ENCODE measurements around the gene PODXL.
"Not testable (repeated sequence)": the region's sequence is repeated elsewhere in the genome, so short reads cannot be mapped to it uniquely, and the experiment has no call there.

The PODXL gene

GRCh38 chr7:131489881-131490280 is 66.5 kb downstream of the PODXL start:
- no peak for DNase-seq (ENCODE audit: low spot score)

DNA sequence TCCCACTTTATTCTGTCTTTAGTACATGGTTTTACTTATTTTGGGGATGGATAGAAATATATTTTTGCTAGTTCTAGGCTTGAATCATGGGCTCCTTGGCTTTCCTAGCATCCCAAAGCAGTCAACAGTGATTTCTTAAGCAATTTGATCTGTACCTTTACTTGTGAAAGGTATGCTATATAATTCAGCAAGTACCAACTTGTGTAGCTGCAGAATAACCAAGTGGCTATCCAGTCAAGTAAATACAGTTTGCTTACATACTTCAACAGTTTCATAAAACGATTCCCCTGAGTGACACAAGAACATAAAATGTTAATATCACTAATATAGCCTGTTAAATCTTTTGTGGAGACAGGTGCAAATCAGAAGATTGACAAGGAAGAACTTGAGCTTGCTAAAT is 67.2 kb downstream of the PODXL start:
- no peak for DNase-seq (ENCODE audit: low spot score)

- DNase-seq (ENCODE audit: low spot score): no peak
Observed at GRCh38 chr7:131488361-131488760, 68.1 kb downstream of the PODXL start.

GRCh38 chr7:131487217-131487616 is 69.2 kb downstream of the PODXL start:
- DNase-seq (ENCODE audit: low spot score): no peak

DNA sequence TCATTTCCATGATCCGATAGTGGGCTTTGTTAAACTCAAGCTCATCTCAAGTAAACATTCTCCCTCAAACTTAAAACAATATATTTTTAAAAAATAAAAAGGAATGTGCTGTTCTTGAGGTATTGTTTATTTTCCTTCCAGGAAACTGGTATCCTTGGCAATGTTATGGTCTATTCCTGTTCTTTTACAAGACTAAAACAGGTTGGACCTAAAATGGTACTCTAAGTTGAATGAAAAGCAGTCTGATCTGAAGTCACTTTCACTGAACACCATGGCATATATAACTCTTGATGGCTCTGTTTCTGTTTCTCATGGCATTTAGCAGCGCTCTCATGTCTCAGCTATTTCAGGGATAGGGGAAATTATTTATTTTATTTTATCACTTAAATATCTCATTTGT is 70.1 kb downstream of the PODXL start:
- no peak for DNase-seq (ENCODE audit: low spot score)

- DNase-seq (ENCODE audit: low spot score): no peak
Observed at GRCh38 chr7:131483586-131483985, 72.8 kb downstream of the PODXL start.

GRCh38 chr7:131482800-131483199 is 73.6 kb downstream of the PODXL start:
- no peak for DNase-seq (ENCODE audit: low spot score)

DNA sequence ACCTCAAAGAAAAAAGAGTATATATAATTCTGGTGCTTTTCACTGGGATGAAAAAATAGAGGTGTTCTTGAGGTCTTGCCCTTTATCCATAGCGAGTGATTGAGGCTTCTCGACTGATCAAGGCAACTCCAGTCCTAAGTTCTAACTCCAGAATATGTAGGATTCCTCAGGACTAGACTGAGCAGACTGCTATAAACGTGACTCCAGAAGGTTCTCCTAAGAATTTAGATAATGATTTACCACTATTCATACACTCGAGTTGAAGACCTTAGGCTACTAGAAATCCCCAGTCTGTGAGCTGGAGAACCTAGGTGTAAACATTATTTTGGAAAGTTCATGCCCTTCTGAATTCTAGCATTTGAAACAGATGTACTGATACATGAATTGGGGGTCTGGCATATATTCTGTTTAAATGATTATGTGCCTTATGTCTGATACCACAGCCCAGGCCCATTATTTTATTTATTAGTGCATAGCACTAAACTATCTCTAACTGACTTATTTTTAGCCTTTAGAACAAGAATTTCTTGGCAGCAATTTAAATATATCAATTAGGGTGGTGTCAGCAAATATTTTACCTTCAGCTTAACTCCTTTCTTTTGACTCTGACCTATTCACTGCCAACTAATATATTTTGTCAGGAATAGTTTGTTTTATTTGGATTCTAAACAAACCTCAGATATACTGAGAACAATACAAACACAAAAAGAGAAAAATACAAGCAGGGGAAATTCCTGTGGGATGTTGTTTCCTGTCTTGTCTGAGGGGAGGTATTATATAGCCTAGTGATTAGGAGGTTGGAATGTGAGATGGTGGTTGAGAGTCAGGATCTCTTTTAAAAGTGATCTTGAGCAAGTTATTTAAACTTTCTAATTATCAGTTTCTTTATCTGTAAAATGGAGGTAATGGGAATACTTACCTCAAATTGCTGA is 75.8 kb downstream of the PODXL start:
- DNase-seq (ENCODE audit: low spot score): no peak

GRCh38 chr7:131476740-131477139 is 79.7 kb downstream of the PODXL start:
- DNase-seq (ENCODE audit: low spot score): no peak

- DNase-seq (ENCODE audit: low spot score): no peak
Observed at GRCh38 chr7:131471250-131472004, 85.0 kb downstream of the PODXL start.

DNA sequence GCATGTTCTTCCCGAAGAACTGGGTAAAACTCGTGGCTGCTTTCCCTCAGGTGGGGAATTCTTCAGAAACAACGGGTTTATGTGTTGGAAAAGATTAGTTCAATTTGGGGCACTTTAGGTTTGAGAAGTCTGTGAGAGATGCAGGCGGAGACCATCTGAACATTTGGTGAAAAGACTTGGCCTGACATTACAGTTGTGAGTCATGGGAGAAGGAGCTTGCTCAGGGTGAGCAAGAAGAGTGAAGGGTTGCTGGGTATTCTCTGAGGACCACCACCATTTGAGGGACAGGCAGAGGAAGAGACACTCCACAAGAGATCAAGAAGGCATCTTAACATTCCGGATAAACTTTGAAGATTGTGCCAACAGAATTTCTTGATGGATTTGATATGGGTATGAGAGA is 88.6 kb downstream of the PODXL start:
- DNase-seq (ENCODE audit: low spot score): no peak

DNA sequence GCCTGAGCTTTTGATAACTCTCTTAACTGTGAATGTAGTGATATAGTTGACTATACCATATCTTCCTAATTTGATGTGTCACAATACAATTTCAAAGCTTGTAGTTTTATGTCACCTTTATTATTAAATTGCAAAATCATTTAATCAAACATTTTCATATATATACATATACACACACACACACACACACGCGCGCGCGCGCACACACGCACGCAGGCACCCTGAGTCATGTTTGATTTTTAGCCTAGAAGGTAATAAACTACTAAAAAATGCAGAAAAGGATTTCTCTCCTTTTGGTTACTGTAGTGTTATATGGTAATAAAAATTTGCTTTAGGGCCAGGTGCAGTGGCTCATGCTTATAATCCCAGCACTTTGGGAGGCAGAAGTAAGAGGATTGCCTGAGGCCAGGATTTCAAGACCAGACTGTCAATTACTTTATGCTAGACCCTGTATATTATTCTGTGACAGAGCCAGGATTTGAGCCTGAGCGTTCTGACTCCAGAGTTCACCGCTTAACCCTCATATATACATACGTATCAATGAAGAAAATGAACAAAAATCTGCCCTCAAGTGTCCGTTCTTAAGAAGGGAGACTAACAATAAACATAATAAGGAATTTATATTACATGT is 89.6 kb downstream of the PODXL start:
- DNase-seq (ENCODE audit: low spot score): no peak

- DNase-seq (ENCODE audit: low spot score): not testable (repeated sequence)
Observed at GRCh38 chr7:131462715-131463114, 93.7 kb downstream of the PODXL start.

DNA sequence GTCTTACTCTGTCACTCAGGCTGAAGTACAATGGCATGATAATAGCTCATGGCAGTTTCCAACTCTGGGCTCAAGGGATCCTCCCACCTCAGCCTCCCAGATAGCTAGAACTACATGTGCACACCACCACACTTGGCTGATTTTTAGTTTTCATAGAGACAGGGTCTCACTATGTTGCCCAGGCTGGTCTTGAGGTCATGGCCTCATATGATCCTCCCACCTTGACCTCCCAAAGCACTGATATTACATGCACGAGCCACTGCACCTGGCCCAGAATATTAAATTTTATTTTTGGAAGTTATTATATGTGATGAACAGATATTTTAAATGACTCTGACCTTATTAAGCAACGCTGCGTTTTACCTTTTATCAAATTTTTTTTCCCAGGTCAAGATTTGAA is 94.4 kb downstream of the PODXL start:
- no peak for DNase-seq (ENCODE audit: low spot score)

DNA sequence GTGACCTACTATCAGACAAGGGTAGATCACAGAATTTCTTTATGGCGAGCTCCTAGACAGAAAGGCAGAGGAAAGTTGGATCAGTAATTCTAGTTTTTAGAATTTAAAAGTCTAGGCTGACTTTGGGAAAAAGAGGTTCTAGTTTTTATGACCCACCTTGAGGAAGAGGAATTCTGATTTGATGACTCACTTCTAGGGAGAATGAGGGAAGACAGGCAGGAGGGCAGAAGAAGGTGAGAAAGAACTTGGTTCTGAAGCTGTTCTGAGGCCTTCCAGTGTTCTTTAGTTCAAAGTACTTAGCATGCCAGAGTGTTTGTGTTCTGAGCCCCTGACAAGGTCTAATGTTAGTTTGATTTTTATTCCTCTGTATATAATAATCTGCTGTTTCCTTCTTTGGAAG is 97.2 kb downstream of the PODXL start:
- DNase-seq (ENCODE audit: low spot score): no peak

GRCh38 chr7:131456338-131456737 is 100.1 kb downstream of the PODXL start:
- no peak for DNase-seq (ENCODE audit: low spot score)

- DNase-seq (ENCODE audit: low spot score): no peak
Observed at GRCh38 chr7:131455546-131455945, 100.9 kb downstream of the PODXL start.

DNA sequence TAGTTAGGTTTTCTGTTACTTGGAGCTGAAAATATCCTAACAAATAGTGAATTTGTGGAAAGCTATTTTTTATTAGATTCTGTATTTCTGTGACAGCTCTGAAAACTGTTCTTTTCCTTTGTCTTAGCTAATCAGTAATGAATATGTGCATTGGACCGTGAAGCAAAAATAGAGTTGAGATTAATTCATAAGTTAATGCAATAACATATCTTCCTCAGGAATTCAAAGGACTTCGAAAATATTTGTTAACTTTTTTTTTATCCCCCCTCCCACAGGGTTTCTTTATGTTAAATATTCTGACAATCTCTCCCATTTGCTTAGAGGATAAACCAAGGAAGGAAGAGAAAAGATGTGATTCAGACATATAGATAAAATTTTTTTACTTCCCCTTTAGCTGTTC is 101.4 kb downstream of the PODXL start:
- DNase-seq (ENCODE audit: low spot score): no peak

GRCh38 chr7:131454498-131454897 is 101.9 kb downstream of the PODXL start:
- DNase-seq (ENCODE audit: low spot score): no peak

All from CD4-positive, alpha-beta T cell treated with Interleukin-6 at 100 ng/mL for 8 hours (primary cell).